Hepatocyte (in vitro differentiated cells): ENCODE results near the gene KRT10.

Source experiments
- EZH2 ChIP-seq: fragments of 200-600 bp; sonication (generic); IDR thresholded peaks from 2 replicates; pipeline ENCODE4 v1.6.1; 2016; ENCODE audit warnings: antibody characterized with exemption, mild to moderate bottlenecking, borderline replicate concordance
- EZH2phosphoT487 ChIP-seq: fragments of 200-600 bp; sonication (generic); IDR thresholded peaks from one replicate; pipeline ENCODE4 v1.6.1; 2018; ENCODE audit warnings: antibody characterized with exemption, mild to moderate bottlenecking, low read depth, moderate library complexity; ENCODE audit not compliant: unreplicated experiment, severe bottlenecking
- TF ChIP-seq, protein P1 (sequence below): fragments of 200-600 bp; sonication (generic); IDR thresholded peaks from 2 replicates; pipeline ENCODE4 v1.5.1; 2016; ENCODE audit warnings: antibody characterized with exemption, mild to moderate bottlenecking; ENCODE audit not compliant: poor library complexity

DNA sequence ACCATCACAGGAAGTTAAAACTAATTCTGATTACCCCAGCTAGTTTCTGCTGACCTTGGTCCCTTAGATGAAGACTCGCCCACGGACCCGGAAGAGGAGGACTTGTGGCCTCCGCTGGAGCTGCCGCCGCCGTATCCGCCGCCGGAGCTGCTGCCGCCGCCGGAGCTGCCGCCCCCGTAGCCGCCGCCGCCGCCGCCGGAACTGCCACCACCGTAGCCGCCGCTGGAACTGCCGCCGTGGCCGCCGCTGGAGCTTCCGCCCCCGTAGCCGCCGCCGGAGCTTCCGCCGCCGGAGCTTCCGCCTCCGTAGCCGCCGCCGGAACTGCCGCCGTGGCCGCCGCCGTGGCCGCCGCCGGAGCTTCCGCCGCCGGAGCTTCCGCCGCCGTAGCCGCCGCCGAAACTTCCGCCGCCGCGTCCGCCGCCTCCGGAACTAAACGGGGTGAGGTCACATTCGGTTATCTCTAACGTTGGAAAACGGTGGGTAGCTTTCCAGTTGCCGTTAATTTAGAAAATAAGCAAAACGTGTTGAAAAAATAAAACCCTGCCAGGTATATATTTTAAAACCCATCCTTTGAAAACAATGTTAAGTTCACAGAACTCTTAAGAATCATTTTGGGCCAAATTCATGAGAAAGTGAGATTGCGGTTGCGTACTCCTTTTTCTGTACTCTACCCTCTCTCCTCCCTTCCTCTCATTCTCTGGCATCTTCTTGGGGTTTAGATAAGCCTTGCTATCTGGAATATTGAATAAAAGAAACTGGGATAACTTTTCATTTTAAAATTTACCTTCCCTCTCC, 3.5 kb downstream of the KRT10 start:
- TF ChIP-seq EZH2phosphoT487 (no peak), EZH2 (no peak)
- TF ChIP-seq, protein P1, sequence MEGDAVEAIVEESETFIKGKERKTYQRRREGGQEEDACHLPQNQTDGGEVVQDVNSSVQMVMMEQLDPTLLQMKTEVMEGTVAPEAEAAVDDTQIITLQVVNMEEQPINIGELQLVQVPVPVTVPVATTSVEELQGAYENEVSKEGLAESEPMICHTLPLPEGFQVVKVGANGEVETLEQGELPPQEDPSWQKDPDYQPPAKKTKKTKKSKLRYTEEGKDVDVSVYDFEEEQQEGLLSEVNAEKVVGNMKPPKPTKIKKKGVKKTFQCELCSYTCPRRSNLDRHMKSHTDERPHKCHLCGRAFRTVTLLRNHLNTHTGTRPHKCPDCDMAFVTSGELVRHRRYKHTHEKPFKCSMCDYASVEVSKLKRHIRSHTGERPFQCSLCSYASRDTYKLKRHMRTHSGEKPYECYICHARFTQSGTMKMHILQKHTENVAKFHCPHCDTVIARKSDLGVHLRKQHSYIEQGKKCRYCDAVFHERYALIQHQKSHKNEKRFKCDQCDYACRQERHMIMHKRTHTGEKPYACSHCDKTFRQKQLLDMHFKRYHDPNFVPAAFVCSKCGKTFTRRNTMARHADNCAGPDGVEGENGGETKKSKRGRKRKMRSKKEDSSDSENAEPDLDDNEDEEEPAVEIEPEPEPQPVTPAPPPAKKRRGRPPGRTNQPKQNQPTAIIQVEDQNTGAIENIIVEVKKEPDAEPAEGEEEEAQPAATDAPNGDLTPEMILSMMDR: no peak
